A172 (cell line): ENCODE measurements around the gene KIF3C. TPM values are rescaled to one million over a fixed set of nuclear protein-coding genes. Genes with fewer than 3 reads are reported as not detected.
"Not testable (repeated sequence)": the region's sequence is repeated elsewhere in the genome, so short reads cannot be mapped to it uniquely, and the experiment has no call there.

Source experiments
- DNase-seq: peaks from one replicate; pipeline ENCODE4 v3.0.0-alpha.2; 2015; ENCODE audit warnings: low spot score
- total RNA-seq: library from RNA; depleted of rRNA; stranded (reverse); fragments of >200 nt; shearing (Covaris generic); gene quantifications from 2 replicates; pipeline ENCODE4 v1.2.3, GENCODE V29; 2014

Gene KIF3C
- total RNA-seq, 1 experiment from 2014 or later, result 38.8 TPM

GRCh38 chr2:25917411-25917810 lies 64.9 kb downstream of the KIF3C start:
- not testable (repeated sequence) for DNase-seq

GRCh38 chr2:25915944-25916772 lies 66.1 kb downstream of the KIF3C start:
- DNase-seq, result not testable (repeated sequence)

DNA sequence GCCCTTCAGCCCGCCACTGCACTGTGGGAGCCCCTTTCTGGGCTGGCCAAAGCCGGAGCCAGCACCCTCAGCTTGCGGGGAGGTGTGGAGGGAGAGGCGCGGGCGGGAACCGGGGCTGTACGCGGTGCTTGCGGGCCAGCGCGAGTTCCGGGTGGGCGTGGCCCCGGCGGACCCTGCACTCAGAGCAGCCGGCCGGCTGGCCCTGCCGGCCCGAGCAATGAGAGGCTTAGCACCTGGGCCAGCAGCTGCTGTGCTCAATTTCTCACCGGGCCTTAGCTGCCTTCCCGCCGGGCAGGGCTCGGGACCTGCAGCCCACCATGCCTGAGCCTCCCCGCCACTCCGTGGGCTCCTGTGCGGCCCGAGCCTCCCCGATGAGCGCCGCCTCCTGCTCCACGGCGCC lies 66.9 kb downstream of the KIF3C start:
- not testable (repeated sequence) for DNase-seq

GRCh38 chr2:25913696-25913973 lies 68.7 kb downstream of the KIF3C start:
- not testable (repeated sequence) for DNase-seq

- DNase-seq, result peak; percentile 25
Measured at GRCh38 chr2:25912851-25913695, 69.2 kb downstream of the KIF3C start.

DNA sequence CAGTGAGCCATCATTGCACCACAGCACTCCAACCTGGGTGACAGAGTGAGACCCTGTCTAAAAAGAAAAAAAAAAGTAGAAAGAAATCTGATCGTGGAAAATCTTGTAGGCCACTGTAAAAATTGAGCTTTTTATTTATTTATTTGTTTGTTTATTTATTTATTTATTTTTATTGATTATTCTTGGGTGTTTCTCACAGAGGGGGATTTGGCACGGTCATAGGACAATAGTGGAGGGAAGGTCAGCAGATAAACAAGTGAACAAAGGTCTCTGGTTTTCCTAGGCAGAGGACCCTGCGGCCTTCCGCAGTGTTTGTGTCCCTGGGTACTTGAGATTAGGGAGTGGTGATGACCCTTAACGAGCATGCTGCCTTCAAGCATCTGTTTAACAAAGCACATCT lies 72.7 kb downstream of the KIF3C start:
- DNase-seq, result not testable (repeated sequence)

DNA sequence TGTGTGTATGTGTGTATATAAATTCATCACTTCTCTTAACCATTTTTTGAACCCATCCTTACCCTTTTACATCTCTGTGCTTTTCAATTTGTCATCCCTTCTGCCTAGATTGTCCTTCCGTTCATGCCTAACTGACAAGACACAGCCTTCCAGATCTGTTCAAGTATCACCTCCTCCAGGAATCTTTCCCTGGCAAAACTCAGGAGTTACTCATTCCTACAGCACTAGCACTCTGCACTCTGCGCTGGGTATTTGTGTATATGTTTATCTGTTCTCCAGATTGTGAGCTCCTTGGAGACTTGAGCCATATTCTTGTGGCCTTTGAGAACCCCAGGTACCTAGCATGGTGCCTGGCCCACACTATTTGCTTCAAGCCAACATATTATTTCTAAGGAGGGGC lies 77.2 kb downstream of the KIF3C start:
- no peak for DNase-seq

- DNase-seq, result no peak
Measured at GRCh38 chr2:25903216-25903776, 79.0 kb downstream of the KIF3C start.

DNA sequence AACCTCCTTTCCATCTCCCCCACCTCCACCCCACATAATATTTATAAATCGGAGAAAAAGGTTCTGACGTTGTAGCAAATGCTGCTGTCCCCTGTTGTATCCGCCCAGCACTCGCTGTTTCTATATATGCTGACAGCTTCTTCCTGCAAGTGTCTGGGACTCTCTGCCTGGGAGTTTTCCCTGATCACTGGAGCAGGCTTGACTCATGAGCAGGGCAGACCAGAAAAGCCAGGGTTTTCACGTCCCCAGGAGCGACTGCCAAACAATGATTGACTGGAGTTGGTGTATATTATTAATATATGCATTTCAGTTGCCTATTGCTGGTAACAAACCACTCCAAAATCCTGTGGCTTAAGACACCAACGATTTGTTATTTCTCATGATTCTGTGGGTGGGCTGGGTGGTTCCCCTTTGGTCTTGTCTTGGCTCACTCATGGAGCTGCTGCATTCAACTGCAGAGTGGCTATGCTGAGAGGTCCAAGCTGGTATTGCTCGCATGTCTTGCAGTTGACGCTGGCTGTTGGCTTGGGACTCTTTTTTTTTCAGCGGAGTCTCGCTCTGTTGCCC lies 82.8 kb downstream of the KIF3C start:
- DNase-seq, result no peak

- DNase-seq, result no peak
Measured at GRCh38 chr2:25897506-25897905, 84.8 kb downstream of the KIF3C start.

GRCh38 chr2:25896308-25896707 lies 86.0 kb downstream of the KIF3C start:
- DNase-seq, result not testable (repeated sequence)

- DNase-seq, result no peak
Measured at GRCh38 chr2:25895610-25896009, 86.7 kb downstream of the KIF3C start.

DNA sequence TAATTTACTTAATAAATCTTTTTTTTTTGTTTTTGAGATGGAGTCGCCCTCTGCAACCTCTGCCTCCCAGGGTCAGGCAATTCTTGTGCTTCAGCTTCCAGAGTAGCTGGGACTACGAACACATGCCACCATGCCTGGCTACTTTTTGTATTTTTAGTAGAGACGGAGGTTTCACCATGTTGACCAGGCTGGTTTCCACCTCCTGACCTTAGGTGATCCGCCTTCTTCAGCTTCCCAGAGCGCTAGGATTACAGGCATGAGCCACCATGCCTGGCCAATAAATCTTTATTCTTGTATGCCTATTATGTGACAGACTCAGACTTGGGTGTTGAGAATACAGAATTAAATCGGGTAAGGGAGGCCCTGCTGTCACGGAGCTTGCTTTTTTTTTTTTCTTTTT lies 87.3 kb downstream of the KIF3C start:
- no peak for DNase-seq

DNA sequence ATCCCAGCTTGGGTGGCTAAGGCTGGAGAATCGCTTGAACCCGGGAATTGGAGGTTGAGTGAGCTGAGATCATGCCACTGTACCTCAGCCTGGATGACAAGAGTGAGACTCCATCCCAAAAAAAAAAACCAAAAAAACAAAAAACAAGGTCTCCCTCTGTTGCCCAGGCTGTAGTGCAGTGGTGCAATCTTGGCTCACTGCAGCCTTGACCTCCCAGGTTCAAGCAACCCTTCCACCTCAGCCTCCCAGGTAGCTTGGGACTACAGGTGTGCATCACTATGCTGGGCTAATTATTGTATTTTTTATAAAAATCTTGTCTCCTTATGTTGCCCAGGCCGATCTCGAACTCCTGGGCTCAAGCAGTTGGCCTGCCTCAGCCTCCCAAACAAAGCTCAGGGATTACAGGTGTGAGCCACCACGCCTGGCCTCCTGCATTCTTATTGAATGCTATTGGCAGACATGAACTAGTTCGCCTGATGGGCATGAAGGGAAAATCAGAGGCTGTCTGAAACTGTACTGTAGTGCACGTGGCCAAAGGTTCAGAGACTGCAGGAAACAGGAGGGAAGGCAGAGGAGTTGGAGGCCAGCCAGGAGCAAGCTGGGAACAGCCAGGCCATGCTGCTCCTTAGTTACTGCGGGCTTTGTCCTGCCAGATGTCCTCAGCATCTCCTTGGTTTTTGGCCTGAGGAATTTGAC lies 88.0 kb downstream of the KIF3C start:
- DNase-seq, result no peak

DNA sequence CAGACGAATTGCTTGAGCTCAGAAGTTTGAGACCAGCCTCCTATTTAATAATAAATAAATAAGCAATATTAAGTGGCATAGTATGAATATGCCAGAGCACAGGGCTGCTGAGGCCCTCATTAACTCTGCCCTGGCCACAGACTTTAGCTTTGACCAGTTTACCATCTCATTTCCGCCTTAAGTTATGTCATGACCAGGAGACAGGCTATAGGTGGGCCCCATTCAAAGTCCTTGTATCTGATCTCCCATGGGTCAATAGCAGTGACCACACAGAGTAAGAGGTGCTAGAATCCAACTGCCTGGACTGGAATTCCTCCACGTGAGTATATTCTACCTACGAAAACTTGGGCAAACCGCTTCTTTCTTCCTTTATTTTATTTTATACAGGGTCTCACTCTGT lies 90.6 kb downstream of the KIF3C start:
- DNase-seq, result no peak

DNA sequence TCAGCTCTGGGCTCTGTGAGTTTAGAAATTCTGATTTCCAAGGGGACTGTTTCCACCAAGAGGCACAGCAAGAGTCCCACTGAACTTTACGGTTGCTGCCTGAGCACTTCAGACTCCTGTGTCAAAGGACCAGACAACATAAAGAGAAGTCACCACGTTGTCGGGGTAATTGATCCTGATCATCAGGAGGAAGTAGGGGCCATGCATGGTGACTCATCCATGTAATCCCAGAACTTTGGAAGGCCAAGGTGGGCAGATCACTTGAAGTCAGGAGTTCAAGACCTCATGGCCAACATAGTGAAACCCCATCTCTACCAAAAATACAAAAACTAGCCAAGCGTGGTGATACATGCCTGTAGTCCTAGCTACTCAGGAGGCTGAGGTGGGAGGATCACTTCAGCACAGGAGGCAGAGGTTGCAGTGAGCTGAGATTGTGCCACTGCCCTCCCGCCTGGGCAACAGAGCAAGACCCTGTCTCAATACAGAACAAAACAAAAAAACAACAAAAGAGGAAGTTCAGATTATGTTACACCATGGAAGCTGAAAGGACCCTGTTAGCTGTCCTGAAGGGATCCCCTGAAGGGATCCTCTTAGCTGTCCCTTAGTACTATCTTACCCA lies 94.6 kb downstream of the KIF3C start:
- DNase-seq, result no peak

- peak; percentile 86 for DNase-seq
Measured at GRCh38 chr2:25885933-25886332, 96.4 kb downstream of the KIF3C start.

DNA sequence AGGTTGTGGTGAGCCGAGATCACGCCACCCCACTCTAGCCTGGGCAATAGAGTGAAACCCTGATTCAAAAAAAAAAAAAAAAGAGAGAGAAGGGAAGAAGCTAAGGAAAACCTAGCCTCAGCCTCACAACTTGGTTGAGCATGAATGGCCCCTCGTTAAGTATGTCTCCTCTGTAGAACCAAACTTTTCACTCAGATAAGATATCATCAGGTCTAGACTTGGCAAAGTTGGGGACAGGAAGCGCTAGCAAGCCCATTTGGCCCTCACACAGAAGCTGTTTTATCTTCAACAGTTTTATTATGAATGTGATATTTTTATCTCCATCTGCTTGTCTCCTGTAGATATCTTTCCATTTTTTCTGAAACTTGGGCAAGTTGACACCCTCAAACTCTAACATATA lies 100.5 kb downstream of the KIF3C start:
- no peak for DNase-seq

- peak; percentile 72 for DNase-seq
Measured at GRCh38 chr2:25879133-25879730, 103.1 kb downstream of the KIF3C start.

DNA sequence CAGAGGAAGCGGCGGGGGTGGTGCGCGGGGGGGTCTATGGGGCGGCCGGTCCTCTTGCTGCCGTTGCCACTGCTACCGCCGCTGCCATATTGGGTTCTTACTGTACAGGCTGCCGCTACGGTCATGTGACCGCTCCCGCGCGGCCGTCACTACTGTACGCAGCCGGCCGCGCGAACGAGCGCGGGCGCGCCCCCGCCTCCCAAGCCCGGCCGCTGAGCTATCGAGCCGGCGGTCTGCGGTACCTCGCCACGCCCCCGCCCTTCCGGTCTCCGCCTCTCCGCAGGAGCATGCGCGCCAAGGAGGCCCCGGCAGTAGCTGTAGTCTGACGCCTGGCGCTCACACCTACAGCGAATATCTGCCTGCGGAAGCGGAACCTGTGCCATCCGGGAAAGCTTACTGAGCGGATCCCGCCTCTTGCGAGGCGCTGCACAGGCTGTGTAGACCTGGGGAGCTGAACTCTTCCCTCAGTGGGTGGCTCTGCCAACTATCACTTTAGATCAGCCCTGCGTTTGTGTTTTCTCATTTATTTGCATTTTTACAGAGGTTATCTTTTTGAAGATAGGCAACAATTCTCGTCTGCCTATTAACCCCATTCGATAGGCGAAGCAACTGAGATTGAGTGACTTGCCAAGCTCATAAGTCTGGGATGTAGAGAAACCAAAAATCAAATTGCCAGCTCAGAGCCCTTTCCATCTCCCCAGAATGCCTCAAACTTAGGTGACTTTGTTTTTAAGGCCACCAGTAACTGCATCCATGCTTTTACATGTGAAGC lies 103.8 kb downstream of the KIF3C start, which contains the start of gene ASXL2:
TSS of gene ASXL2 (minus strand) at position 127 of the 772 bp plus-strand sequence. CDS start 265 bp downstream, outside the sequence.
- peak; percentile 96 for DNase-seq
